WTC11 (cell line): ENCODE measurements around the gene RPLP1. TPM values are rescaled to one million over a fixed set of nuclear protein-coding genes. Genes with fewer than 3 reads are reported as not detected.

Experiments
- ATAC-seq: fragments of 200-7000 bp; cut with Tn5 transposase; 2 replicates; pipeline ENCODE4 v1.10.0; 2021; ENCODE audit warnings: mild to moderate bottlenecking, moderate library complexity
- CTCF ChIA-PET: fragments of 300-600 bp; sonication (Branson Sonifier 250); formaldehyde crosslinking; loops from one replicate; lab custom pipeline; 2021; ENCODE audit warnings: antibody characterized with exemption; lab: Charles Lee
- POLR2A ChIA-PET: fragments of 350-600 bp; sonication (Branson Sonifier 250); formaldehyde crosslinking; loops from one replicate; lab custom pipeline; 2021; ENCODE audit warnings: antibody characterized with exemption; lab: Charles Lee
- DNase-seq: peaks from one replicate; pipeline ENCODE4 v3.0.0; 2021; ENCODE audit warnings: low spot score
- H3K27ac Mint-ChIP-seq: 2 replicates; pipeline ENCODE4 v1.8.0; 2021; ENCODE audit warnings: mixed read lengths
- H3K27me3 Mint-ChIP-seq: 2 replicates; pipeline ENCODE4 v1.8.0; 2021; ENCODE audit warnings: low read depth, mild to moderate bottlenecking, moderate library complexity, mixed read lengths
- H3K36me3 Mint-ChIP-seq: 2 replicates; pipeline ENCODE4 v1.8.0; 2021; ENCODE audit warnings: mixed read lengths
- H3K4me1 Mint-ChIP-seq: 2 replicates; pipeline ENCODE4 v1.8.0; 2022; ENCODE audit warnings: mixed read lengths
- H3K4me3 Mint-ChIP-seq: 2 replicates; pipeline ENCODE4 v1.8.0; 2021; ENCODE audit warnings: mild to moderate bottlenecking, moderate library complexity, mixed read lengths
- H3K9me3 Mint-ChIP-seq: 2 replicates; pipeline ENCODE4 v1.8.0; 2021; ENCODE audit warnings: mixed read lengths
- AR ChIP-seq: fragments of 250-450 bp; sonication (Bioruptor Pico); IDR thresholded peaks from 2 replicates; pipeline ENCODE4 v1.9.0; 2021; ENCODE audit warnings: mild to moderate bottlenecking
- ATF1 ChIP-seq: sonication (generic); formaldehyde crosslinking; IDR thresholded peaks from 2 replicates; pipeline ENCODE4 v1.8.1; 2023; ENCODE audit warnings: mild to moderate bottlenecking, moderate library complexity, missing genetic modification reagents
- ATF2 ChIP-seq: sonication (generic); formaldehyde crosslinking; IDR thresholded peaks from 2 replicates; pipeline ENCODE4 v1.8.1; 2022; ENCODE audit warnings: low read depth, missing genetic modification reagents, borderline replicate concordance
- E2F1 ChIP-seq: sonication (generic); formaldehyde crosslinking; IDR thresholded peaks from 2 replicates; pipeline ENCODE4 v1.8.0; 2022; ENCODE audit warnings: mild to moderate bottlenecking, missing genetic modification reagents
- ELF4 ChIP-seq: sonication (generic); formaldehyde crosslinking; IDR thresholded peaks from 2 replicates; pipeline ENCODE4 v1.8.1; 2022; ENCODE audit warnings: low read depth, mild to moderate bottlenecking, moderate library complexity, missing genetic modification reagents
- FOXP1 ChIP-seq: sonication (generic); formaldehyde crosslinking; IDR thresholded peaks from 2 replicates; pipeline ENCODE4 v1.8.0; 2022; ENCODE audit warnings: missing genetic modification reagents, mild to moderate bottlenecking, moderate library complexity, borderline replicate concordance
- FOXP4 ChIP-seq: sonication (generic); formaldehyde crosslinking; IDR thresholded peaks from 2 replicates; pipeline ENCODE4 v1.8.0; 2022; ENCODE audit warnings: mild to moderate bottlenecking, missing genetic modification reagents
- GABPB1 ChIP-seq: sonication (generic); formaldehyde crosslinking; IDR thresholded peaks from 2 replicates; pipeline ENCODE4 v1.8.1; 2023; ENCODE audit warnings: mild to moderate bottlenecking, missing genetic modification reagents
- MYBL2 ChIP-seq: sonication (generic); formaldehyde crosslinking; IDR thresholded peaks from 2 replicates; pipeline ENCODE4 v1.8.1; 2023; ENCODE audit warnings: mild to moderate bottlenecking, moderate library complexity, missing genetic modification reagents
- OVOL2 ChIP-seq: fragments of 250-450 bp; sonication (Bioruptor Pico); IDR thresholded peaks from 2 replicates; pipeline ENCODE4 v1.9.0; 2021; ENCODE audit warnings: mild to moderate bottlenecking, borderline replicate concordance
- RELA ChIP-seq: sonication (generic); formaldehyde crosslinking; IDR thresholded peaks from 2 replicates; pipeline ENCODE4 v1.8.1; 2022; ENCODE audit warnings: missing genetic modification reagents, mild to moderate bottlenecking, borderline replicate concordance
- ZBTB21 ChIP-seq: sonication (generic); formaldehyde crosslinking; IDR thresholded peaks from 2 replicates; pipeline ENCODE4 v1.8.1; 2023; ENCODE audit warnings: mild to moderate bottlenecking, missing genetic modification reagents, borderline replicate concordance
- ZNF121 ChIP-seq: sonication (generic); formaldehyde crosslinking; IDR thresholded peaks from 2 replicates; pipeline ENCODE4 v1.8.0; 2023; ENCODE audit warnings: missing genetic modification reagents
- ZNF263 ChIP-seq: sonication (generic); formaldehyde crosslinking; IDR thresholded peaks from 2 replicates; pipeline ENCODE4 v1.8.1; 2022; ENCODE audit warnings: low read depth, mild to moderate bottlenecking, moderate library complexity, missing genetic modification reagents
- ZNF423 ChIP-seq: fragments of 250-450 bp; sonication (Bioruptor Pico); IDR thresholded peaks from 2 replicates; pipeline ENCODE4 v2.1.2; 2022; ENCODE audit warnings: mild to moderate bottlenecking, moderate library complexity
- ZNF671 ChIP-seq: fragments of 250-450 bp; sonication (Bioruptor Pico); IDR thresholded peaks from 2 replicates; pipeline ENCODE4 v1.8.0; 2021; ENCODE audit warnings: mild to moderate bottlenecking
- ZSCAN18 ChIP-seq: fragments of 250-450 bp; sonication (Bioruptor Pico); IDR thresholded peaks from 2 replicates; pipeline ENCODE4 v2.1.2; 2022; ENCODE audit warnings: mild to moderate bottlenecking, moderate library complexity
- total RNA-seq: library from RNA; stranded (reverse); gene quantifications from 3 replicates; pipeline ENCODE4 v1.2.3, GENCODE V29; 2021
- TF ChIP-seq, protein P1 (sequence below): sonication (generic); formaldehyde crosslinking; IDR thresholded peaks from 2 replicates; pipeline ENCODE4 v1.8.1; 2023; ENCODE audit warnings: mild to moderate bottlenecking, missing genetic modification reagents, borderline replicate concordance

RPLP1 gene
- total RNA-seq, 1 experiment from 2014 or later = 2,441 TPM

DNA sequence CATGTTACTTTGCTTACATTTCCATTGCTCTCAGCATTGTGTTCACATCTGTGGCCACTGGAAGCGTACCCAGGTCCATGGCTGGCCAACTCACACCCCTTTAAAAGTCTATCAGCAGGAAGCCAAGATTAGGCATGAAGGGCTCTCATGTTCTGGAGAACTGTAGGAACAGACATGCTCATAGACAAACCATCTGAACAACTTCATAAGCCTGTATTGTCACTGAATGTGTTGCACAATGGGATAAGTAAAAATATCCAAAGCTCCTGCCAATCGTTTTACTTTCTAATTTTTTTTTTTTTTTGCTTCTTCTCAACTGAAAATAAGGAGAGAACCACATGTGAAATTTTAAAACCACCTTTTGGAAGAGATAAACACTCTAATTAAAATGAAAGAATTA lies 6.4 kb downstream of the RPLP1 start:
- DNase-seq = no peak
- ChIA-PET CTCF (interaction anchor here (0.6 kb wide), 1 partner anchor 993 kb away, joined by 3 read pairs; no protein-coding TSS in a partner anchor), POLR2A (no interaction called here)
- Mint-ChIP-seq H3K9me3 (no peaks in the 10 kb centered on the region), H3K36me3 (peaks cover 29% of the 10 kb centered on the region), H3K27ac (0 out of 2 replicates have a peak overlapping the region, but pooled peaks have one; percentile 57), H3K27me3 (no peaks in the 10 kb centered on the region; the same call in 1 of the 2 replicates), H3K4me1 (peaks cover 31% of the 10 kb centered on the region), H3K4me3 (no peak overlapping the region)
- TF ChIP-seq ZNF671 = no peak
- TF ChIP-seq ZBTB21 (CRISPR knock-in tag) = no peak
- TF ChIP-seq RELA (CRISPR knock-in tag) = no peak
- TF ChIP-seq, protein P1, sequence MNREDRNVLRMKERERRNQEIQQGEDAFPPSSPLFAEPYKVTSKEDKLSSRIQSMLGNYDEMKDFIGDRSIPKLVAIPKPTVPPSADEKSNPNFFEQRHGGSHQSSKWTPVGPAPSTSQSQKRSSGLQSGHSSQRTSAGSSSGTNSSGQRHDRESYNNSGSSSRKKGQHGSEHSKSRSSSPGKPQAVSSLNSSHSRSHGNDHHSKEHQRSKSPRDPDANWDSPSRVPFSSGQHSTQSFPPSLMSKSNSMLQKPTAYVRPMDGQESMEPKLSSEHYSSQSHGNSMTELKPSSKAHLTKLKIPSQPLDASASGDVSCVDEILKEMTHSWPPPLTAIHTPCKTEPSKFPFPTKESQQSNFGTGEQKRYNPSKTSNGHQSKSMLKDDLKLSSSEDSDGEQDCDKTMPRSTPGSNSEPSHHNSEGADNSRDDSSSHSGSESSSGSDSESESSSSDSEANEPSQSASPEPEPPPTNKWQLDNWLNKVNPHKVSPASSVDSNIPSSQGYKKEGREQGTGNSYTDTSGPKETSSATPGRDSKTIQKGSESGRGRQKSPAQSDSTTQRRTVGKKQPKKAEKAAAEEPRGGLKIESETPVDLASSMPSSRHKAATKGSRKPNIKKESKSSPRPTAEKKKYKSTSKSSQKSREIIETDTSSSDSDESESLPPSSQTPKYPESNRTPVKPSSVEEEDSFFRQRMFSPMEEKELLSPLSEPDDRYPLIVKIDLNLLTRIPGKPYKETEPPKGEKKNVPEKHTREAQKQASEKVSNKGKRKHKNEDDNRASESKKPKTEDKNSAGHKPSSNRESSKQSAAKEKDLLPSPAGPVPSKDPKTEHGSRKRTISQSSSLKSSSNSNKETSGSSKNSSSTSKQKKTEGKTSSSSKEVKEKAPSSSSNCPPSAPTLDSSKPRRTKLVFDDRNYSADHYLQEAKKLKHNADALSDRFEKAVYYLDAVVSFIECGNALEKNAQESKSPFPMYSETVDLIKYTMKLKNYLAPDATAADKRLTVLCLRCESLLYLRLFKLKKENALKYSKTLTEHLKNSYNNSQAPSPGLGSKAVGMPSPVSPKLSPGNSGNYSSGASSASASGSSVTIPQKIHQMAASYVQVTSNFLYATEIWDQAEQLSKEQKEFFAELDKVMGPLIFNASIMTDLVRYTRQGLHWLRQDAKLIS (CRISPR knock-in tag) = no peak
- no peak for TF ChIP-seq ATF1
- TF ChIP-seq ZSCAN18 = no peak
- no peak for TF ChIP-seq ATF2 (CRISPR knock-in tag)
- no peak for TF ChIP-seq GABPB1
- no peak for TF ChIP-seq ZNF423 (CRISPR knock-in tag)
- no peak for TF ChIP-seq OVOL2 (CRISPR knock-in tag)
- TF ChIP-seq FOXP1 = no peak
- TF ChIP-seq ELF4 (CRISPR knock-in tag) = no peak
- no peak for TF ChIP-seq FOXP4
- TF ChIP-seq AR (CRISPR knock-in tag) = no peak
- no peak for TF ChIP-seq ZNF121 (CRISPR knock-in tag)
- TF ChIP-seq MYBL2 (CRISPR knock-in tag) = no peak
- no peak for TF ChIP-seq E2F1
- TF ChIP-seq ZNF263 = no peak
- ATAC-seq = no peak
